ENCODE data around the gene HELZ2.
"Not testable (repeated sequence)": the region's sequence is repeated elsewhere in the genome, so short reads cannot be mapped to it uniquely, and the experiment has no call there.

- TF ChIP-seq ZBTB48 (tag by site-specific recombination; IDR thresholded peaks at IDR 0.05); CTCF (tag by site-specific recombination; IDR thresholded peaks at IDR 0.05); PRDM6 (tag by site-specific recombination; IDR thresholded peaks at IDR 0.05); ZNF146 (tag by site-specific recombination; IDR thresholded peaks at IDR 0.05); BCL6B (tag by site-specific recombination; IDR thresholded peaks at IDR 0.05); ZBTB17 (tag by site-specific recombination; IDR thresholded peaks at IDR 0.05); ZNF175 (tag by site-specific recombination; IDR thresholded peaks at IDR 0.05); GLI2 (tag by site-specific recombination; IDR thresholded peaks at IDR 0.05; ENCODE audit: borderline replicate concordance, low read depth): not testable (repeated sequence)
These were observed 40.0 kb upstream of the HELZ2 start for GRCh38 chr20:63613863-63614594.

All from HEK293 (cell line).